Activated T-cell treated with anti-CD3 and anti-CD28 coated beads, Interleukin-2, amount 50 U/mL, for 4 hours (primary cell): ENCODE data around the gene C11orf86. TPM values are rescaled to one million over a fixed set of nuclear protein-coding genes. Genes with fewer than 3 reads are reported as not detected.
A peak's percentile ranks its signal among the peaks of the same experiment; 100 is the strongest.
"Not testable (repeated sequence)": the region's sequence is repeated elsewhere in the genome, so short reads cannot be mapped to it uniquely, and the experiment has no call there.

ENCODE experiments used
- ATAC-seq, 2 donors: fragments of 200-7000 bp; cut with Tn5 transposase; one replicate each; pipeline ENCODE4 v1.10.0; 2021
- DNase-seq: peaks from one replicate; pipeline ENCODE4 v3.0.0-alpha.2; 2020
- H3K27me3 Mint-ChIP-seq: one replicate; pipeline ENCODE4 v1.8.0; 2021; ENCODE audit warnings: low read depth, mixed read lengths
- H3K36me3 Mint-ChIP-seq: one replicate; pipeline ENCODE4 v1.8.0; 2022; ENCODE audit warnings: mixed read lengths; ENCODE audit not compliant: insufficient read depth
- H3K4me1 Mint-ChIP-seq: one replicate; pipeline ENCODE4 v1.8.0; 2021; ENCODE audit warnings: low read depth, mixed read lengths
- H3K4me3 Mint-ChIP-seq: one replicate; pipeline ENCODE4 v1.8.0; 2021; ENCODE audit warnings: mild to moderate bottlenecking, moderate library complexity, mixed read lengths
- H3K9me3 Mint-ChIP-seq: one replicate; pipeline ENCODE4 v1.8.0; 2021; ENCODE audit warnings: mixed read lengths
- total RNA-seq, 3 donors: library from RNA; stranded (reverse); gene quantifications; one replicate each; pipeline ENCODE4 v1.2.1, GENCODE V29; 2021

Gene C11orf86
- total RNA-seq, 3 donors from 2014 or later = not detected

GRCh38 chr11:66992041-66992440 is 16.9 kb downstream of the C11orf86 start:
- H3K27me3 Mint-ChIP-seq = peaks cover 6% of the 10 kb centered on the region
- no peaks in the 10 kb centered on the region for H3K4me1 Mint-ChIP-seq
- DNase-seq = no peak
- no peak overlapping the region for H3K4me3 Mint-ChIP-seq
- H3K36me3 Mint-ChIP-seq = no peaks in the 10 kb centered on the region
- ATAC-seq = no peak
- H3K9me3 Mint-ChIP-seq = no peaks in the 10 kb centered on the region

DNA sequence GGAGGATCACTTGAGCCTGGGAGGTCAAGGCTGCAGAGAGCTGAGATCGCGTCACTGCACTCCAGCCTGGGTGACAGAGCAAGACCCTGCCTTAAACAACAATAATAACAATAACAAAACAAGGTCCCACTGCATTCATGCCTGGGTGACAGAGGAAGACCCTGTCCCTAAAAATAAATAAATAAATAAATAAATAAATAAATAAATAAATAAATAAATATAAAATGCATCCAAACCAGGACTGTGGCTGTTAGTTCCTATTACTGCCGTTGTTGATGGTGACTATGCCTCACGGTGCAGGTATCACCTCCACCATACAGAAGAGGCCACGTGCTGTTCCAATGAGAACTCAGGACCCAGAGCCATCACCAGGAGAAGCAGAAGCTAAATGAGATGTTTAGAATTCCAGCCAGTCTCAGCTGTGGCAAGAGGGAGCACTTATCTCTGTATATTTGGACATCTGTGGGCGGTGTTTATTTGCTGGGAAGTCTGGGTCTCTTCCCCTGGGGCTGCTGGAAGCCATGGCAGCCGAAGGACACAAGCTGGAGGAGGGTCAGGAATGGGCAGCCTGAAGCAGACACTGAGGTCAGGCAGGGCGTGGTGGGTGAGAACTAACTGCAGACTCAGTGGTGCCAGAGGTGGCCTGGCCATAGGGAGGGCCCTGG is 21.6 kb downstream of the C11orf86 start:
- peak in 1 of 2 donors; percentile 10 for ATAC-seq
- H3K4me3 Mint-ChIP-seq = no peak overlapping the region
- H3K9me3 Mint-ChIP-seq = no peaks in the 10 kb centered on the region
- no peak for DNase-seq
- H3K27me3 Mint-ChIP-seq = peaks cover 3% of the 10 kb centered on the region
- H3K36me3 Mint-ChIP-seq = no peaks in the 10 kb centered on the region
- no peaks in the 10 kb centered on the region for H3K4me1 Mint-ChIP-seq

GRCh38 chr11:66999555-66999954 is 24.5 kb downstream of the C11orf86 start:
- no peaks in the 10 kb centered on the region for H3K27me3 Mint-ChIP-seq
- H3K36me3 Mint-ChIP-seq = no peaks in the 10 kb centered on the region
- H3K9me3 Mint-ChIP-seq = no peaks in the 10 kb centered on the region
- ATAC-seq (no peak), DNase-seq (no peak)
- no peaks in the 10 kb centered on the region for H3K4me1 Mint-ChIP-seq
- no peak overlapping the region for H3K4me3 Mint-ChIP-seq

GRCh38 chr11:67001332-67001731 is 26.2 kb downstream of the C11orf86 start:
- no peaks in the 10 kb centered on the region for H3K36me3 Mint-ChIP-seq
- no peak for DNase-seq
- no peak overlapping the region for H3K4me3 Mint-ChIP-seq
- no peaks in the 10 kb centered on the region for H3K9me3 Mint-ChIP-seq
- no peaks in the 10 kb centered on the region for H3K27me3 Mint-ChIP-seq
- no peak for ATAC-seq
- H3K4me1 Mint-ChIP-seq = peaks cover 2% of the 10 kb centered on the region

DNA sequence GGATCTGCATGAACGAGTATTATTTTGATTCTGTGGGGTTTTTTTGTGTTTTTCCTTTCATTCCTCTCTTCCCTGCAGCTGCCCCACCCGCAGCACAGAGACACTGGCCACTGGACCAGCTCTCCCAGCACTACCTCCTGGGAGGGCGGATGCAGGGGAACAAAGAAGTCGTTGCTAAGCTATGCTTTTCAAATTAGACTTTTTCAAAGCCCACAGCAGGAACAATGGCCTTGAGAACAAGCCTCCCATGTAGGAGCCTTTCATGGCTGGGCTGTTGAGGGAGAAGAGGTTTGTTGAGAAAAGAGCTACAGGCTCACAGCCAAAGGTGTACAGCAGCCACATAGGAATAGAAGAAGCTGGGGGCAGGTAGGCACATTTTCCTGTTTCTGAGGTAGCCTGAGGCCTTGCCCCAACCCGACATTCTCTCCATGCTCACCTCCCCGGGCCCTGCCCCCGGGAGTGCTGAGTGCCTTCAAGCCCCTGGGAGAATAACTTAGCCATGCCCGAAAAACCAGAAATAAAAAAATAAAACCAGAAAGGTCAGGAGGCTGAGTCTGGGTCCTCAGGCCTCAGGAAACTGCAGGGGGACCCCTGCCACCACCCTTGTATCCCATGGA is 27.3 kb downstream of the C11orf86 start:
- Mint-ChIP-seq H3K9me3 (no peaks in the 10 kb centered on the region), H3K36me3 (no peaks in the 10 kb centered on the region), H3K4me1 (peaks cover 2% of the 10 kb centered on the region), H3K27me3 (no peaks in the 10 kb centered on the region), H3K4me3 (no peak overlapping the region)
- DNase-seq (no peak), ATAC-seq (no peak)

GRCh38 chr11:67002921-67003411 is 27.9 kb downstream of the C11orf86 start:
- no peaks in the 10 kb centered on the region for H3K27me3 Mint-ChIP-seq
- no peaks in the 10 kb centered on the region for H3K36me3 Mint-ChIP-seq
- DNase-seq (no peak), ATAC-seq (no peak)
- no peak overlapping the region for H3K4me3 Mint-ChIP-seq
- peaks cover 2% of the 10 kb centered on the region for H3K4me1 Mint-ChIP-seq
- H3K9me3 Mint-ChIP-seq = no peaks in the 10 kb centered on the region

- H3K36me3 Mint-ChIP-seq, DNase-seq, H3K4me3 Mint-ChIP-seq, H3K27me3 Mint-ChIP-seq, H3K9me3 Mint-ChIP-seq, H3K4me1 Mint-ChIP-seq, ATAC-seq: not testable (repeated sequence)
Observed at GRCh38 chr11:67005200-67005599, 30.1 kb downstream of the C11orf86 start.

DNA sequence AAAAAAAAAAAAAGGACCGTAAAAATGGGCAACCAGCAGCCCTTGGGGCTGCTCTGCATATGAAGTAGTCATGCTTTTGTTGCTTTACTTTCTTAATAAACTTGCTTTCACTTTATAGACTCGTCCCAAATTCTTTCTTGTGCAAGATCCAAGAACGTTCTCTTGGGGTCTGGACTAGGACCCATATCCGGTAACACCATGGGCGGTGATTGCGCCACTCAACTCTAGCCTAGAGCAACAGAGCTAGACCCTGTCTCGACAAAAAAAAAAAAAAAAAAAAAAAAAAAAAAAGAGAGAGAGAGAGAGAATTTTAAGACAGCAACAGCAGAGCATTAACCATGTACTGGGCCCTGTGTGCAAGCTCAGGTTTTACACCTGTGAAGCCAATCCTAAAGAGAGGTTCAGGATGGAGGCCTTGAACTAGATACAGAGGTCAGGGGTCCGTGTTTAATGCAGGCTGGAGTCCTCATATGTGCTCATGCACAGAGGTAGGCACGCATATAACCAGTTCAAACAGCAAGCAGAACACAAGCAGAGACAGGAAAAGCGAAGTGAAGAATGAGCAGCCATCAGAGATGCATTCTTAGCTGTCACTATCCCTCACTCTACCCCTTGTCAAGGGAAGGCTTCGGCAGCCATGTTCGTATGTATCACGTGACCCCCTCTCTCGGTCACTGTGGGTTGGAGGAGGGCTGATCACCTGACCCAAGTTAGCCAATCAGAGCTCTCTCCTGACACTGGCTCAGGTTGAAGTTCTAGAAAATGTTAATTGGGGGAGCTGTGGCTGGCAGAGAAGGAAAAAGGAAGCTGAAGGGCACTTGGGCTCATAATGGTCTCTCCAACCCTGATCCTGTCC is 31.2 kb downstream of the C11orf86 start:
- Mint-ChIP-seq H3K4me3 (no peak overlapping the region), H3K9me3 (no peaks in the 10 kb centered on the region), H3K36me3 (no peaks in the 10 kb centered on the region), H3K4me1 (peaks cover 2% of the 10 kb centered on the region), H3K27me3 (no peaks in the 10 kb centered on the region)
- peak; percentile 63 to 75 for ATAC-seq
- DNase-seq = no peak

GRCh38 chr11:67007126-67007525 is 32.0 kb downstream of the C11orf86 start:
- Mint-ChIP-seq H3K36me3 (no peaks in the 10 kb centered on the region), H3K4me3 (no peak overlapping the region), H3K4me1 (peaks cover 2% of the 10 kb centered on the region), H3K9me3 (no peaks in the 10 kb centered on the region), H3K27me3 (no peaks in the 10 kb centered on the region)
- DNase-seq = no peak
- no peak for ATAC-seq

- H3K36me3 Mint-ChIP-seq = peaks cover 2% of the 10 kb centered on the region
- H3K27me3 Mint-ChIP-seq = no peaks in the 10 kb centered on the region
- no peak overlapping the region for H3K4me3 Mint-ChIP-seq
- no peaks in the 10 kb centered on the region for H3K9me3 Mint-ChIP-seq
- ATAC-seq (no peak), DNase-seq (no peak)
- no peaks in the 10 kb centered on the region for H3K4me1 Mint-ChIP-seq
Observed at GRCh38 chr11:67010296-67010905, 35.3 kb downstream of the C11orf86 start.

GRCh38 chr11:67013511-67014045 is 38.5 kb downstream of the C11orf86 start:
- Mint-ChIP-seq H3K4me3 (no peak overlapping the region), H3K36me3 (peaks cover 2% of the 10 kb centered on the region), H3K9me3 (no peaks in the 10 kb centered on the region), H3K4me1 (no peaks in the 10 kb centered on the region), H3K27me3 (peaks cover 5% of the 10 kb centered on the region)
- DNase-seq (no peak), ATAC-seq (no peak)

DNA sequence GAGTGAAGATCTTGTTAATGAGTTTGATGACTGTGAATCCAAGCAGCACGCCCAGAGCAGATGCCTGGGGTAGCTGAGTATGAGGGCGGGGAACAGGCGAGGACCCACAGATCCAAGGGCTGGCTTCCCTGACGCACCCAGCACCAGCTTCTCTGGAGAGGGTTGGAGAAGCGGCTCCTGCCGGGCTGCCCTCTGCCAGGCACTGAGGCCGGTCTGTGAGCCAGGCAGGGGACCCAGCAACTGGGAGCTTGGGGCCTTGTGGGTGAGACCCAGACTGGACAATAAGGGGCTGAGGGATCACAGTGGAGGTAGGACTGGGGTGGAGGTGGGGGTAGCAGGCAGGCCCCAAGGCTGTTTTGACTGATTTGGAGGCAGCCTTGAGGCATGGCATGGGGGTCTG is 39.2 kb downstream of the C11orf86 start:
- no peak for ATAC-seq

DNA sequence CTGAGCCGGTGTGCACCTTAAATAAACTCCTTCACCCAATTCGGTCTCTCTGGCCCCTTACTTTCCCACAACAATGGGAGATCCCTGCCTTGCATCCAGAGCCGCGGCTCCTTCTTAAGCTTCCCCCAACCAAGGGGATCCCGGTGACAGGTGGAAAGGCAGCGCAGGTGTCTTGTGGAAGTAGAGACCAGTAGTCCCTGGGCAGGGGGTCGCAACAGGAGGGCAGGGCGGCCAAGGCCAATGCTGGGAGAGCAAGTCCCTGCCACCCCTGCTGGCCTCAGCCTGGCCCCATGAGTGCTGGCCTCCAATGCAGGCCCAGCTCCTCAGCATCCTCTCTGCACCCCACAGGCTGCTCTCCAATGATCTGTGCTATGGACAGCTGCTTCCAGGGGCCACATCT is 39.9 kb downstream of the C11orf86 start:
- ATAC-seq = no peak
- Mint-ChIP-seq H3K9me3 (no peaks in the 10 kb centered on the region), H3K27me3 (peaks cover 7% of the 10 kb centered on the region), H3K4me3 (no peak overlapping the region), H3K4me1 (no peaks in the 10 kb centered on the region), H3K36me3 (peaks cover 2% of the 10 kb centered on the region)
- no peak for DNase-seq

More for the DNA sequence above, 39.2 kb downstream of the C11orf86 start:
- no peaks in the 10 kb centered on the region for H3K4me1 Mint-ChIP-seq
- H3K9me3 Mint-ChIP-seq = no peaks in the 10 kb centered on the region
- no peak for DNase-seq
- H3K27me3 Mint-ChIP-seq = peaks cover 5% of the 10 kb centered on the region
- no peak overlapping the region for H3K4me3 Mint-ChIP-seq
- H3K36me3 Mint-ChIP-seq = peaks cover 2% of the 10 kb centered on the region

- Mint-ChIP-seq H3K9me3 (no peaks in the 10 kb centered on the region), H3K27me3 (peaks cover 15% of the 10 kb centered on the region), H3K36me3 (peaks cover 2% of the 10 kb centered on the region), H3K4me3 (no peak overlapping the region), H3K4me1 (no peaks in the 10 kb centered on the region)
- no peak for DNase-seq
- ATAC-seq = no peak
Observed at GRCh38 chr11:67016550-67016949, 41.4 kb downstream of the C11orf86 start.
